ENCODE results near the gene SMYD3. TPM values are rescaled to one million over a fixed set of nuclear protein-coding genes. Genes with fewer than 3 reads are reported as not detected.
"Not testable (repeated sequence)": the region's sequence is repeated elsewhere in the genome, so short reads cannot be mapped to it uniquely, and the experiment has no call there.

SMYD3 gene
- polyA plus RNA-seq, 12 donors = 7.7 to 11.6 (median 9.9) TPM; not detected in 2

- no peak for DNase-seq
Measured at GRCh38 chr1:245990315-245991022, 516.6 kb downstream of the SMYD3 start.

- DNase-seq = no peak
Measured at GRCh38 chr1:245988393-245989078, 518.5 kb downstream of the SMYD3 start.

- DNase-seq = no peak
Measured at GRCh38 chr1:245987997-245988392, 519.1 kb downstream of the SMYD3 start.

- DNase-seq = no peak
Measured at GRCh38 chr1:245987577-245987976, 519.5 kb downstream of the SMYD3 start.

- no peak for DNase-seq
Measured at GRCh38 chr1:245987219-245987545, 519.9 kb downstream of the SMYD3 start.

- DNase-seq = peak; percentile 36
Measured at GRCh38 chr1:245986404-245987218, 520.5 kb downstream of the SMYD3 start.

- no peak for DNase-seq
Measured at GRCh38 chr1:245984390-245985155, 522.5 kb downstream of the SMYD3 start.

GRCh38 chr1:245983294-245983967 lies 523.6 kb downstream of the SMYD3 start:
- DNase-seq = no peak

GRCh38 chr1:245979589-245979988 lies 527.5 kb downstream of the SMYD3 start:
- no peak for DNase-seq

GRCh38 chr1:245978915-245979314 lies 528.2 kb downstream of the SMYD3 start:
- DNase-seq = no peak

- DNase-seq = no peak
Measured at GRCh38 chr1:245972476-245972875, 534.6 kb downstream of the SMYD3 start.

- no peak for DNase-seq
Measured at GRCh38 chr1:245971711-245972085, 535.4 kb downstream of the SMYD3 start.

- DNase-seq = not testable (repeated sequence)
Measured at GRCh38 chr1:245971076-245971710, 535.9 kb downstream of the SMYD3 start.

- DNase-seq = no peak
Measured at GRCh38 chr1:245969283-245969682, 537.8 kb downstream of the SMYD3 start.

- no peak for DNase-seq
Measured at GRCh38 chr1:245968775-245969174, 538.3 kb downstream of the SMYD3 start.

GRCh38 chr1:245965398-245965797 lies 541.7 kb downstream of the SMYD3 start:
- no peak for DNase-seq

GRCh38 chr1:245963649-245964048 lies 543.4 kb downstream of the SMYD3 start:
- no peak for DNase-seq

- DNase-seq = no peak
Measured at GRCh38 chr1:245962453-245962852, 544.6 kb downstream of the SMYD3 start.

GRCh38 chr1:245961137-245961540 lies 545.9 kb downstream of the SMYD3 start:
- no peak for DNase-seq

- no peak for DNase-seq
Measured at GRCh38 chr1:245960171-245960570, 546.9 kb downstream of the SMYD3 start.

- DNase-seq = no peak
Measured at GRCh38 chr1:245958016-245958415, 549.1 kb downstream of the SMYD3 start.
